Neural progenitor cell (in vitro differentiated cells): ENCODE data around the gene EHD2. TPM values are rescaled to one million over a fixed set of nuclear protein-coding genes. Genes with fewer than 3 reads are reported as not detected.

Experiments
- DNase-seq: peaks from one replicate; pipeline ENCODE4 v3.0.0-alpha.2; 2016; ENCODE audit warnings: low spot score
- H2AFZ ChIP-seq: fragments of 200-600 bp; sonication (generic); replicated peaks from 2 replicates; pipeline ENCODE4 v1.6.1; 2016; ENCODE audit warnings: antibody characterized with exemption
- H3F3A ChIP-seq: fragments of 200-600 bp; sonication (generic); 2 replicates; pipeline ENCODE4 v1.6.1; 2016; ENCODE audit warnings: antibody characterized with exemption, low read depth
- H3K27ac ChIP-seq: fragments of 200-600 bp; sonication (generic); 2 replicates; pipeline ENCODE4 v1.5.1; 2016; ENCODE audit warnings: mild to moderate bottlenecking
- H3K27me3 ChIP-seq: fragments of 200-600 bp; sonication (generic); 2 replicates; pipeline ENCODE4 v1.6.1; 2016; ENCODE audit warnings: mild to moderate bottlenecking, moderate library complexity
- H3K36me3 ChIP-seq: fragments of 200-600 bp; sonication (generic); 2 replicates; pipeline ENCODE4 v1.5.1; 2016
- H3K4me1 ChIP-seq: fragments of 200-600 bp; sonication (generic); 2 replicates; pipeline ENCODE4 v1.6.1; 2016; ENCODE audit warnings: mixed run types
- H3K4me2 ChIP-seq: fragments of 200-600 bp; sonication (generic); 2 replicates; pipeline ENCODE4 v1.6.1; 2016
- H3K4me3 ChIP-seq: fragments of 200-600 bp; sonication (generic); 2 replicates; pipeline ENCODE4 v1.5.1; 2016
- H3K79me2 ChIP-seq: fragments of 200-600 bp; sonication (generic); 2 replicates; pipeline ENCODE4 v1.6.1; 2016; ENCODE audit warnings: low read depth
- H3K9ac ChIP-seq: fragments of 200-600 bp; sonication (generic); 2 replicates; pipeline ENCODE4 v1.6.1; 2016
- H3K9me3 ChIP-seq: fragments of 200-600 bp; sonication (generic); 2 replicates; pipeline ENCODE4 v1.5.1; 2016; ENCODE audit warnings: low read depth
- H4K20me1 ChIP-seq: fragments of 200-600 bp; sonication (generic); 2 replicates; pipeline ENCODE4 v1.6.1; 2016; ENCODE audit warnings: low read depth
- H3K27ac Mint-ChIP-seq: 3 replicates; pipeline ENCODE4 v1.8.0; 2021; ENCODE audit warnings: mixed read lengths
- H3K27me3 Mint-ChIP-seq: 2 replicates; pipeline ENCODE4 v1.8.0; 2022; ENCODE audit warnings: low read depth, mild to moderate bottlenecking, inconsistent platforms, moderate library complexity, mixed read lengths; ENCODE audit not compliant: insufficient read depth
- H3K36me3 Mint-ChIP-seq: 3 replicates; pipeline ENCODE4 v1.8.0; 2021; ENCODE audit warnings: mixed read lengths
- H3K4me1 Mint-ChIP-seq: 3 replicates; pipeline ENCODE4 v1.8.0; 2021; ENCODE audit warnings: mixed read lengths
- H3K4me3 Mint-ChIP-seq: 3 replicates; pipeline ENCODE4 v1.8.0; 2021; ENCODE audit warnings: mild to moderate bottlenecking, moderate library complexity, mixed read lengths
- H3K9me3 Mint-ChIP-seq: 3 replicates; pipeline ENCODE4 v1.8.0; 2020; ENCODE audit warnings: mixed read lengths
- EZH2 ChIP-seq: fragments of 200-600 bp; sonication (generic); IDR thresholded peaks from 2 replicates; pipeline ENCODE4 v1.6.1; 2017; ENCODE audit warnings: antibody characterized with exemption, mild to moderate bottlenecking, moderate library complexity
- EZH2phosphoT487 ChIP-seq: fragments of 200-600 bp; sonication (generic); IDR thresholded peaks from 2 replicates; pipeline ENCODE4 v1.6.1; 2017; ENCODE audit warnings: antibody characterized with exemption
- total RNA-seq: library from RNA; depleted of rRNA; stranded (reverse); fragments of >200 nt; gene quantifications from 2 replicates; pipeline ENCODE4 v1.2.3, GENCODE V29; 2015; ENCODE audit warnings: low replicate concordance
- TF ChIP-seq, protein P1 (sequence below): fragments of 200-600 bp; sonication (generic); IDR thresholded peaks from 2 replicates; pipeline ENCODE4 v1.5.1; 2017; ENCODE audit warnings: antibody characterized with exemption, mild to moderate bottlenecking

Gene EHD2
- total RNA-seq, 1 donor from 2014 or later, result 1.5 TPM

DNA sequence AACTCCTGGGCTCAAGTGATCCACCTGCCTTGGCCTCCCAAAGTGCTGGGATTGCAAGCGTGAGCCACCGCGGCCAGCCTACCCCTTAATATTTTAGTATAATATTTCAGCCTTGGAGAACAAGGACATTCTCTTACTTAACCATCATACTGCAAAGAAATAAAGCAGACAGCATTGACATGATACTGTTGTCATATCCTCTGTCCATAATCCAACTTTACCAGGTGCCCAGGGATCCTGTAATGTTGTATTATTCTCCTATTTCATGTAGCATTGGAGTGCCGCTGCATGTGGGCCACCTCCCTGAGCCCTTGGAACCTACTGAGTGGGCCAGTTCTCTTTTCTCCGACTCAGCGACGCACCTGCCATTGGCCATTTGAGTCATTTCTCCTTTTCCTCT lies 21.4 kb upstream of the EHD2 start:
- Histone ChIP-seq H3F3A (peaks cover 3% of the 10 kb centered on the region), H4K20me1 (peaks cover 30% of the 10 kb centered on the region), H3K27ac (no peak overlapping the region), H3K9me3 (no peaks in the 10 kb centered on the region), H2AFZ (no peak overlapping the region), H3K9ac (no peak overlapping the region), H3K27me3 (no peaks in the 10 kb centered on the region), H3K4me3 (no peak overlapping the region), H3K4me2 (no peak overlapping the region), H3K4me1 (no peaks in the 10 kb centered on the region), H3K36me3 (no peaks in the 10 kb centered on the region), H3K79me2 (no peaks in the 10 kb centered on the region)
- H3K27ac Mint-ChIP-seq, result no peak overlapping the region
- H3K4me1 Mint-ChIP-seq, result no peaks in the 10 kb centered on the region
- peaks cover 10% of the 10 kb centered on the region for H3K36me3 Mint-ChIP-seq
- peaks cover 2% of the 10 kb centered on the region for H3K27me3 Mint-ChIP-seq
- no peaks in the 10 kb centered on the region for H3K9me3 Mint-ChIP-seq
- no peak for TF ChIP-seq EZH2
- no peak for TF ChIP-seq EZH2phosphoT487
- TF ChIP-seq, protein P1, sequence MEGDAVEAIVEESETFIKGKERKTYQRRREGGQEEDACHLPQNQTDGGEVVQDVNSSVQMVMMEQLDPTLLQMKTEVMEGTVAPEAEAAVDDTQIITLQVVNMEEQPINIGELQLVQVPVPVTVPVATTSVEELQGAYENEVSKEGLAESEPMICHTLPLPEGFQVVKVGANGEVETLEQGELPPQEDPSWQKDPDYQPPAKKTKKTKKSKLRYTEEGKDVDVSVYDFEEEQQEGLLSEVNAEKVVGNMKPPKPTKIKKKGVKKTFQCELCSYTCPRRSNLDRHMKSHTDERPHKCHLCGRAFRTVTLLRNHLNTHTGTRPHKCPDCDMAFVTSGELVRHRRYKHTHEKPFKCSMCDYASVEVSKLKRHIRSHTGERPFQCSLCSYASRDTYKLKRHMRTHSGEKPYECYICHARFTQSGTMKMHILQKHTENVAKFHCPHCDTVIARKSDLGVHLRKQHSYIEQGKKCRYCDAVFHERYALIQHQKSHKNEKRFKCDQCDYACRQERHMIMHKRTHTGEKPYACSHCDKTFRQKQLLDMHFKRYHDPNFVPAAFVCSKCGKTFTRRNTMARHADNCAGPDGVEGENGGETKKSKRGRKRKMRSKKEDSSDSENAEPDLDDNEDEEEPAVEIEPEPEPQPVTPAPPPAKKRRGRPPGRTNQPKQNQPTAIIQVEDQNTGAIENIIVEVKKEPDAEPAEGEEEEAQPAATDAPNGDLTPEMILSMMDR, result no peak
- H3K4me3 Mint-ChIP-seq, result no peak overlapping the region
- no peak for DNase-seq

DNA sequence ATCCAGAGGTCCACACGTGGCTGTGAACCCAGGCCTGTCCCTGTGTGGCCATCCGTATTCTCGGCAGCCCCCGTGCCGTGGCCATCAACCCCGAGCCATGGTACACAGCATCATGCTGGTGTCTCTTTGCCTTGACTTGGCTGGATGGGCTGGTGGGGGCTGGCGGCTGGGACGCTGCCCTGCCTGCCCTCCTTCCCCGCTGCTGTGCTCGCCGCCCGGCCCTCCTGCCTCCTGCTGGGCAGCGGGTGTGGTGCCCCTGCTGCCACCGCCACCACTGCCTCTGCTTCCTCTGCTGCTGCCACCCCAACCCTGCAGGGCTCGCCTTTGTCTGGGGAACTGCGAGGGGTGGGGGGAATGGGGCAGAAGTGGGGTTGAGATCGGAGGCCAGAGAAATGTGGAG lies 19.7 kb upstream of the EHD2 start:
- peaks cover 10% of the 10 kb centered on the region for H3F3A ChIP-seq
- H4K20me1 ChIP-seq, result peaks cover 27% of the 10 kb centered on the region
- Mint-ChIP-seq H3K4me3 (no peak overlapping the region), H3K36me3 (peaks cover 10% of the 10 kb centered on the region), H3K27me3 (peaks cover 4% of the 10 kb centered on the region), H3K27ac (no peak overlapping the region), H3K4me1 (peaks cover 2% of the 10 kb centered on the region), H3K9me3 (no peaks in the 10 kb centered on the region)
- TF ChIP-seq EZH2phosphoT487 (no peak), EZH2 (no peak)
- TF ChIP-seq, protein P1, result no peak
- H3K36me3 ChIP-seq, result no peaks in the 10 kb centered on the region
- no peaks in the 10 kb centered on the region for H3K4me1 ChIP-seq
- no peaks in the 10 kb centered on the region for H3K9me3 ChIP-seq
- no peak overlapping the region for H3K4me2 ChIP-seq
- no peak overlapping the region for H3K27ac ChIP-seq
- no peaks in the 10 kb centered on the region for H3K27me3 ChIP-seq
- DNase-seq, result no peak
- no peak overlapping the region for H2AFZ ChIP-seq
- no peaks in the 10 kb centered on the region for H3K79me2 ChIP-seq
- no peak overlapping the region for H3K9ac ChIP-seq
- no peak overlapping the region for H3K4me3 ChIP-seq

DNA sequence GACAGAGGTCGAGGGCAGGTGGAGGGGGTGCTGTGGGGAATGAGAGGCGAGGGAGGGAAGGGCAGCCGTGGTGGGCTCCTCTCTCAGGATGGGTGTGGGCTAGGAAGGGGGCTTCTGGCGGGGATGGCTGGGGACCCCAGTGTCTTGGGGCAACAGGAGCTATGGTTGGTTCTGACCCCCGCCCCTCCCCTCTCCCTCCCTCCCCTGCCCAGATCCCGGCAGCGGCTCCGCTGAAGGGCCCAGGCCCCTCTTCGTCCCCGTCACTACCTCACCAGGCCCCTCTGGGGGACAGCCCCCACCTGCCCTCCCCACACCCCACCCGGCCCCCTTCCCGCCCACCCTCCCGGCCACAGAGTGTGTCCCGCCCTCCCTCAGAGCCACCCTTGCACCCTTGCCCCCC lies 19.3 kb upstream of the EHD2 start:
- Histone ChIP-seq H3K79me2 (no peaks in the 10 kb centered on the region), H4K20me1 (peaks cover 32% of the 10 kb centered on the region), H2AFZ (no peak overlapping the region), H3K4me2 (no peak overlapping the region), H3K9ac (no peak overlapping the region), H3K4me3 (no peak overlapping the region), H3K9me3 (no peaks in the 10 kb centered on the region), H3K4me1 (no peaks in the 10 kb centered on the region), H3K27me3 (no peaks in the 10 kb centered on the region), H3K27ac (no peak overlapping the region), H3F3A (peaks cover 13% of the 10 kb centered on the region), H3K36me3 (no peaks in the 10 kb centered on the region)
- peaks cover 2% of the 10 kb centered on the region for H3K4me1 Mint-ChIP-seq
- TF ChIP-seq EZH2phosphoT487 (no peak), EZH2 (no peak)
- TF ChIP-seq, protein P1, result no peak
- peaks cover 4% of the 10 kb centered on the region for H3K27me3 Mint-ChIP-seq
- no peaks in the 10 kb centered on the region for H3K9me3 Mint-ChIP-seq
- peaks cover 10% of the 10 kb centered on the region for H3K36me3 Mint-ChIP-seq
- H3K27ac Mint-ChIP-seq, result no peak overlapping the region
- no peak for DNase-seq
- H3K4me3 Mint-ChIP-seq, result no peak overlapping the region
